Stimulated activated CD4-positive, alpha-beta T cell treated with anti-CD3 and anti-CD28 coated beads, TNF-alpha, amount 100 ng/mL, for 4 hours (primary cell): ENCODE results near the gene SLC11A2.

Source experiments
- DNase-seq, 3 experiments: peaks; one replicate each; pipeline ENCODE4 v3.0.0-alpha.2; 2020; ENCODE audit warnings: low read depth in 3 of 3

The SLC11A2 gene

GRCh38 chr12:51025836-51026638 is at the start of gene SLC11A2:
Gene SLC11A2 (minus strand): TSS chr12:51026384. CDS start chr12:51010728, 15,656 bp downstream.
- DNase-seq: peak; percentile 80 to 85 (median 81)

- no peak for DNase-seq
These were observed 49.2 kb upstream of the SLC11A2 start for GRCh38 chr12:51075390-51075789.

GRCh38 chr12:51071663-51072062 is 45.5 kb upstream of the SLC11A2 start:
- no peak for DNase-seq

- DNase-seq: no peak
These were observed 43.8 kb upstream of the SLC11A2 start for GRCh38 chr12:51070004-51070403.

- DNase-seq: no peak
These were observed 41.6 kb upstream of the SLC11A2 start for GRCh38 chr12:51067771-51068170.

GRCh38 chr12:51067229-51067628 is 41.0 kb upstream of the SLC11A2 start:
- DNase-seq: no peak

- no peak for DNase-seq
These were observed 39.3 kb upstream of the SLC11A2 start for GRCh38 chr12:51065530-51065929.

- no peak for DNase-seq
These were observed 36.6 kb upstream of the SLC11A2 start for GRCh38 chr12:51062631-51063397.

- no peak for DNase-seq
These were observed 32.9 kb upstream of the SLC11A2 start for GRCh38 chr12:51059086-51059485.

GRCh38 chr12:51056242-51056641 is 30.1 kb upstream of the SLC11A2 start:
- no peak for DNase-seq

- DNase-seq: no peak
These were observed 28.9 kb upstream of the SLC11A2 start for GRCh38 chr12:51055060-51055459.

GRCh38 chr12:51051787-51052186 is 25.6 kb upstream of the SLC11A2 start:
- no peak for DNase-seq

- no peak for DNase-seq
These were observed 23.3 kb upstream of the SLC11A2 start for GRCh38 chr12:51049525-51049924.

GRCh38 chr12:51048661-51049251 is 22.6 kb upstream of the SLC11A2 start:
- no peak for DNase-seq

- peak; percentile 78 to 83 (median 83) for DNase-seq
These were observed 21.7 kb upstream of the SLC11A2 start, which contains the start of gene LETMD1 for GRCh38 chr12:51047655-51048540. Gene LETMD1 (plus strand): TSS chr12:51048327. CDS start chr12:51048357, 30 bp downstream.

- DNase-seq: no peak
These were observed 10.1 kb upstream of the SLC11A2 start for GRCh38 chr12:51036279-51036678.

GRCh38 chr12:51033457-51034089 is 7.4 kb upstream of the SLC11A2 start:
- no peak for DNase-seq

GRCh38 chr12:51033048-51033447 is 6.9 kb upstream of the SLC11A2 start:
- no peak for DNase-seq

GRCh38 chr12:51028813-51029150 is 2.6 kb upstream of the SLC11A2 start:
- no peak for DNase-seq

- DNase-seq: no peak
These were observed 2.1 kb upstream of the SLC11A2 start for GRCh38 chr12:51028126-51028812.
